Measurements from ENCODE around the gene AMPD3.
A peak's percentile ranks its signal among the peaks of the same experiment; 100 is the strongest.

AMPD3 gene

GRCh38 chr11:10452211-10452767 lies 2.8 kb upstream of the AMPD3 start:
- Histone ChIP-seq H3K4me1 (ENCODE audit: low read depth, poor library complexity, severe bottlenecking) (peaks cover 24% of the 10 kb centered on the region), H3K9ac (no peak overlapping the region), H3K27ac (no peak overlapping the region), H3K36me3 (ENCODE audit: insufficient read depth) (no peaks in the 10 kb centered on the region), H2AFZ (ENCODE audit: low read depth) (no peak overlapping the region), H4K20me1 (ENCODE audit: insufficient read depth) (no peaks in the 10 kb centered on the region), H3K4me3 (IDR thresholded peaks at IDR 0.05; ENCODE audit: insufficient read depth, low read depth, low read length) (no peak overlapping the region), H3K4me2 (no peak overlapping the region), H3K79me2 (ENCODE audit: insufficient read depth, low read depth) (no peaks in the 10 kb centered on the region), H3K27me3 (ENCODE audit: insufficient read depth, low read depth) (no peaks in the 10 kb centered on the region)
- TF ChIP-seq CTCF (conservative IDR thresholded peaks at IDR 0.05; ENCODE audit: low read depth, low read length), result no peak

GRCh38 chr11:10453261-10453660 lies 1.8 kb upstream of the AMPD3 start:
- Histone ChIP-seq H3K4me3 (IDR thresholded peaks at IDR 0.05; ENCODE audit: insufficient read depth, low read depth, low read length) (no peak overlapping the region), H3K9ac (no peak overlapping the region), H3K4me2 (no peak overlapping the region), H3K27ac (no peak overlapping the region), H3K27me3 (ENCODE audit: insufficient read depth, low read depth) (no peaks in the 10 kb centered on the region), H2AFZ (ENCODE audit: low read depth) (no peak overlapping the region), H3K36me3 (ENCODE audit: insufficient read depth) (no peaks in the 10 kb centered on the region), H3K4me1 (ENCODE audit: low read depth, poor library complexity, severe bottlenecking) (peaks cover 24% of the 10 kb centered on the region), H3K79me2 (ENCODE audit: insufficient read depth, low read depth) (no peaks in the 10 kb centered on the region), H4K20me1 (ENCODE audit: insufficient read depth) (no peaks in the 10 kb centered on the region)
- TF ChIP-seq CTCF (conservative IDR thresholded peaks at IDR 0.05; ENCODE audit: low read depth, low read length), result no peak

- Histone ChIP-seq H3K27me3 (ENCODE audit: insufficient read depth, low read depth) (no peaks in the 10 kb centered on the region), H3K9ac (peak overlapping the region; percentile 27; the same call in 1 of the 2 replicates), H3K27ac (peak overlapping the region; percentile 51; the same call in 1 of the 2 replicates), H4K20me1 (ENCODE audit: insufficient read depth) (no peaks in the 10 kb centered on the region), H3K36me3 (ENCODE audit: insufficient read depth) (no peaks in the 10 kb centered on the region), H3K4me1 (ENCODE audit: low read depth, poor library complexity, severe bottlenecking) (peaks cover 28% of the 10 kb centered on the region), H2AFZ (ENCODE audit: low read depth) (peak overlapping the region; percentile 86), H3K79me2 (ENCODE audit: insufficient read depth, low read depth) (no peaks in the 10 kb centered on the region), H3K4me3 (IDR thresholded peaks at IDR 0.05; ENCODE audit: insufficient read depth, low read depth, low read length) (no peak overlapping the region), H3K4me2 (peak overlapping the region; percentile 91)
- TF ChIP-seq CTCF (conservative IDR thresholded peaks at IDR 0.05; ENCODE audit: low read depth, low read length), result no peak
These were observed 798 bp downstream of the AMPD3 start for GRCh38 chr11:10455637-10456487.

- Histone ChIP-seq H3K4me2 (peak overlapping the region; percentile 91), H3K79me2 (ENCODE audit: insufficient read depth, low read depth) (no peaks in the 10 kb centered on the region), H3K27me3 (ENCODE audit: insufficient read depth, low read depth) (no peaks in the 10 kb centered on the region), H2AFZ (ENCODE audit: low read depth) (peak overlapping the region; percentile 86), H3K4me3 (IDR thresholded peaks at IDR 0.05; ENCODE audit: insufficient read depth, low read depth, low read length) (no peak overlapping the region), H3K36me3 (ENCODE audit: insufficient read depth) (no peaks in the 10 kb centered on the region), H3K9ac (peak overlapping the region; percentile 27; the same call in 1 of the 2 replicates), H4K20me1 (ENCODE audit: insufficient read depth) (no peaks in the 10 kb centered on the region), H3K4me1 (ENCODE audit: low read depth, poor library complexity, severe bottlenecking) (peaks cover 28% of the 10 kb centered on the region), H3K27ac (peak overlapping the region; percentile 51; the same call in 1 of the 2 replicates)
- TF ChIP-seq CTCF (conservative IDR thresholded peaks at IDR 0.05; ENCODE audit: low read depth, low read length), result no peak
These were observed 1.5 kb downstream of the AMPD3 start for GRCh38 chr11:10456519-10456918.
